Ovary (tissue), 9 donors: ENCODE measurements around the gene GPN2. TPM values are rescaled to one million over a fixed set of nuclear protein-coding genes. Genes with fewer than 3 reads are reported as not detected.

ENCODE experiments used
- DNase-seq, 5 donors: peaks; one replicate each; pipeline ENCODE4 v3.0.0-alpha.2; 2019 to 2020
- H3K27ac ChIP-seq, 2 donors: fragments of 200-600 bp; one replicate each; pipeline versions ENCODE4 v1.5.1 to v1.8.0; 2019 to 2022
- H3K27me3 ChIP-seq: fragments of 200-600 bp; one replicate; pipeline ENCODE4 v1.8.0; 2022
- H3K36me3 ChIP-seq: fragments of 200-600 bp; sonication (generic); one replicate; pipeline ENCODE4 v1.5.1; 2019
- H3K4me1 ChIP-seq: one replicate; pipeline ENCODE4 v1.8.1; 2013; ENCODE audit warnings: mild to moderate bottlenecking, moderate library complexity; ENCODE audit not compliant: insufficient read depth
- H3K4me3 ChIP-seq: fragments of 200-600 bp; sonication (generic); one replicate; pipeline ENCODE4 v1.5.1; 2017
- H3K9me3 ChIP-seq, 2 donors: fragments of 200-600 bp in 1 of 2; sonication (generic) in 1 of 2; one replicate each; pipeline versions ENCODE4 v1.5.1 to v1.8.1; 2013 to 2019; ENCODE audit warnings: mild to moderate bottlenecking in 1 of 2, moderate library complexity in 1 of 2
- EP300 ChIP-seq: sonication (generic); formaldehyde crosslinking; IDR thresholded peaks from one replicate; pipeline ENCODE4 v1.6.1; 2017; ENCODE audit warnings: antibody characterized with exemption
- POLR2A ChIP-seq: fragments of 450-650 bp; IDR thresholded peaks from one replicate; pipeline ENCODE4 v1.6.1; 2017; ENCODE audit warnings: antibody characterized with exemption, mild to moderate bottlenecking, moderate library complexity
- WGBS, 3 donors: extraction: QIAGEN DNeasy Blood & Tissue Kit in 1 of 3; methylation state at CpG; one replicate each; pipeline versions ENCODE4 v1.1.5 to v1.1.7; 2013 to 2017; 5-methylcytosine and 5-hydroxymethylcytosine counted together
- intact Hi-C, 4 donors: fragments of 100-400 bp; cut with DNase I; formaldehyde crosslinking; loops; one replicate each; pipeline versions ENCODE4 v1.11.0 to v1.15.1; 2022 to 2023
- polyA plus RNA-seq, 2 donors: library from polyadenylated mRNA; stranded (reverse); fragments of 200-250 nt in 1 of 2; fragments of 350-450 nt in 1 of 2; fragmentation: Illumina TruSeq in 1 of 2; extraction: RNeasy Lipid Tissue Mini Kit (QIAGEN cat#74804) in 1 of 2; gene quantifications; one replicate each; pipeline ENCODE4 v1.2.3, GENCODE V29; 2013 to 2014
- total RNA-seq, 7 donors: library from RNA; depleted of rRNA in 2 of 7; stranded (reverse); fragments of >200 nt in 2 of 7; fragmentation: NEBNext Ultra II Directional in 3 of 7; extraction: Animal tissue kit (Norgen Biotek cat#: 25700) in 3 of 7; gene quantifications; one replicate each; pipeline versions ENCODE4 v1.1.0 to v1.2.4, GENCODE V29; 2016 to 2023
- TF ChIP-seq, protein P1 (sequence below), 3 donors: fragments of 450-650 bp in 2 of 3; fragments of 200-600 bp in 1 of 3; IDR thresholded peaks; one replicate each; pipeline versions ENCODE4 v1.5.1 to v1.8.0; 2016 to 2022; ENCODE audit warnings: antibody characterized with exemption in 3 of 3, mild to moderate bottlenecking in 1 of 3
- donor health status: DM: no; HTN: no; CAD: no; lungs with moderate emphysema.
- donor health status: DM: no; HTN: no; CAD: no.
- donor health status: Bipolar disorder and iron deficiency.
- donor health status: DM: yes; HTN: yes; CAD: no.
- donor health status: DM: no; HTN: no; CAD: no.
- donor health status: DM: yes; HTN: yes; CAD: no.

The GPN2 gene
- total and polyA plus RNA-seq, 9 donors = 6.9 to 27.8 (median 20.4) TPM

DNA sequence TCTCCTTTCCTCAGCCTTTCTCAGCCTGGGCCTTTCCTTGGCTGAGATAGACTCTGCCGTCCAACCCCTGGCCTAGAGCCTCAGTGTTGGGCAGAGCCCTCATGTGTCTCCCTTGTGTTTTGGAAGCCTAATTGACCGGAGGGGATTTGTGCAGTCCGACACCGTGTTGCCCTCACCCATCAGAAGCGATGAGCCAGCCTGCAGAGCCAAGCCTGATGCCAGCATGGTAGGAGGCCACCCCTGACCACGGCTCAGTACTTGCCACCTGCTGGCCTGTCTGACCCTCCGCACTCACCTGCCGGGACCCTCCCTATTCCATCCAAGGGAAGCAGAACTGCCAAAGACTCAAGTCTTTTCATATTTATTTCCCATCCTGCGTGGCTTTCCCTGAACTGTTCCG lies 36.5 kb downstream of the GPN2 start:
- 88 to 92% (median 92%) methylated on average over 10 of the region's 10 CpGs for WGBS, 3 donors
- no peaks in the 10 kb centered on the region for H3K9me3 ChIP-seq
- H3K4me3 ChIP-seq = no peak overlapping the region
- H3K4me1 ChIP-seq = no peaks in the 10 kb centered on the region
- intact Hi-C loops = loop anchor here in 1 of 4 donors (1.0 kb wide), 1 partner anchor 25 kb away; no protein-coding TSS in a partner anchor
- no peak for TF ChIP-seq POLR2A
- TF ChIP-seq, protein P1, sequence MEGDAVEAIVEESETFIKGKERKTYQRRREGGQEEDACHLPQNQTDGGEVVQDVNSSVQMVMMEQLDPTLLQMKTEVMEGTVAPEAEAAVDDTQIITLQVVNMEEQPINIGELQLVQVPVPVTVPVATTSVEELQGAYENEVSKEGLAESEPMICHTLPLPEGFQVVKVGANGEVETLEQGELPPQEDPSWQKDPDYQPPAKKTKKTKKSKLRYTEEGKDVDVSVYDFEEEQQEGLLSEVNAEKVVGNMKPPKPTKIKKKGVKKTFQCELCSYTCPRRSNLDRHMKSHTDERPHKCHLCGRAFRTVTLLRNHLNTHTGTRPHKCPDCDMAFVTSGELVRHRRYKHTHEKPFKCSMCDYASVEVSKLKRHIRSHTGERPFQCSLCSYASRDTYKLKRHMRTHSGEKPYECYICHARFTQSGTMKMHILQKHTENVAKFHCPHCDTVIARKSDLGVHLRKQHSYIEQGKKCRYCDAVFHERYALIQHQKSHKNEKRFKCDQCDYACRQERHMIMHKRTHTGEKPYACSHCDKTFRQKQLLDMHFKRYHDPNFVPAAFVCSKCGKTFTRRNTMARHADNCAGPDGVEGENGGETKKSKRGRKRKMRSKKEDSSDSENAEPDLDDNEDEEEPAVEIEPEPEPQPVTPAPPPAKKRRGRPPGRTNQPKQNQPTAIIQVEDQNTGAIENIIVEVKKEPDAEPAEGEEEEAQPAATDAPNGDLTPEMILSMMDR (IDR thresholded peaks at IDR 0.05) = no peak
- no peak for TF ChIP-seq EP300
- H3K27ac ChIP-seq = no peak overlapping the region
- H3K36me3 ChIP-seq = no peaks in the 10 kb centered on the region
- no peaks in the 10 kb centered on the region for H3K27me3 ChIP-seq
- no peak for DNase-seq

DNA sequence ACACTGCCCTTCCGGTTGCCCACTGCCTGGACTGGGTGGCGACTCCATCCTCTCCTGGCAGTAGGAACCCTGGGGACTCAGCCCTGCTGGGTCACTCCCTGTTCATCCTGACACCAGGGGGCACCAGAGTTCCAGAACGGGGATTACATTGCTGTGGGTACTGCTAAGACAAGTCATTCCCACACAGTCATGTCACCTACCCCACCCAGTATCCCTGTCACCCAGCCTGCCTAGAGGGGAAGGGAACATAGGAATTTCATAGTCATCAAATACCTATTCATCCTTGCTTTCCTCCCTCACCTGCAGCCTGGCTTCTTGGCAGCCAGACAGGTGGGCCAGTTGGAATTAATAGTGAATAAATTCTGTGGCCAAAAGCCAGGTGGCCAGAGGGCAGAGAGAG lies 36.9 kb downstream of the GPN2 start:
- intact Hi-C loops = loop anchor here in 1 of 4 donors (1.0 kb wide), 1 partner anchor 25 kb away; no protein-coding TSS in a partner anchor
- Histone ChIP-seq H3K36me3 (no peaks in the 10 kb centered on the region), H3K4me3 (no peak overlapping the region), H3K9me3 (no peaks in the 10 kb centered on the region), H3K27ac (no peak overlapping the region), H3K27me3 (no peaks in the 10 kb centered on the region), H3K4me1 (no peaks in the 10 kb centered on the region)
- no peak for TF ChIP-seq EP300
- TF ChIP-seq, protein P1 (IDR thresholded peaks at IDR 0.05) = peak in 2 of 3 donors; percentile 62 to 68
- TF ChIP-seq POLR2A = no peak
- peak; percentile 66 to 86 (median 79) for DNase-seq
- 26 to 35% (median 34%) methylated on average over 3 of the region's 3 CpGs for WGBS, 3 donors

DNA sequence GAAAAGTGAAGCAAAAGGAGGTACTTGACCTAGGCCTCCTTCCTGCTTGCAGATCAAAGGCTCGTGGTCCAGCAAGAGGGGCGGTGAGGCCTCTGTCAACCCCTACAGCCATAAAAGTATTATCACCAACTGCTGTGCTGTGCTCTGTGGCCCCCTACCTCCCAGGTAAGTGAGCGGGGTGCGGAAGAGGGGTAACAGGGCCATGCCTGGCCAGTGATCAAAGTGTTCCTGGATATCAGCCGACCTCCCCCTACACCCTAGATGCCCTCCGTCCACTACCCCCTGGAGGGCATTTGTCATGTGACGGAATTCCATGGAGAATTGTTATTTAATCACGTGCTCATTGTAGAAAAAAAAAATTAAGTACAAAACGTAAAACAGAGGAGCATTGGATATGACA lies 37.4 kb downstream of the GPN2 start:
- intact Hi-C loops = loop anchor here in 1 of 4 donors (1.0 kb wide), 1 partner anchor 26 kb away; no protein-coding TSS in a partner anchor
- Histone ChIP-seq H3K27ac (no peak overlapping the region), H3K4me1 (no peaks in the 10 kb centered on the region), H3K4me3 (no peak overlapping the region), H3K9me3 (no peaks in the 10 kb centered on the region), H3K36me3 (no peaks in the 10 kb centered on the region), H3K27me3 (no peaks in the 10 kb centered on the region)
- DNase-seq = no peak
- 77 to 79% (median 79%) methylated on average over 9 of the region's 9 CpGs for WGBS, 3 donors
- no peak for TF ChIP-seq POLR2A
- TF ChIP-seq, protein P1 (IDR thresholded peaks at IDR 0.05) = no peak
- no peak for TF ChIP-seq EP300

DNA sequence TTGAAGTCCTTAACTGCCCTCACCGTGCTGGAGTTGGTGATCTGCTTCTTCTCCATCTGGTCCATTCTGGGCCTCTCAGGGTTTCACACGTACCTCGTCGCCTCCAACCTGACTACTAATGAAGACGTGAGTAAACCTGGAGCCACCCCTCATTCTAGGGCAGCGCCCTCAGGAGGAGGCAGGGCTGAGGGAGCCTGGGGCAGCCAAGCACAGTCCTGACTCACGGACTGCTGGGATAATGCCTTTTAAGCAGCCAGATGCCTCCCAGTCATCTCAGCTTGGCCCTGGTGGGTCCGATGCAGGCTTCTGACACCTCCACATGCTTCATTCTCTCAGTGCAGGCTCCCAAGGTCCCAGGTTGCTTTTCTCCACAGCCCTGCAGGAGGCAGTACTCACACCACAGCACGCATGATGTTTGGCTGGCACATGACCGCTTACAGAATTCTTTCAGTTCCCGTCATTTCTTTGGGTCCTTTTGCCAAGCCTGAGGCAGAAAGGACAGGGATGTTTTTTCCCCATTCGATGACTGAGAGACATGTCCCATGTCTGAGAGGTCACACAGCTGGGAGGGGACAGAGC lies 38.9 kb downstream of the GPN2 start:
- intact Hi-C loops = no loop called here
- no peak for TF ChIP-seq POLR2A
- TF ChIP-seq, protein P1 (IDR thresholded peaks at IDR 0.05) = no peak
- TF ChIP-seq EP300 = no peak
- 83 to 84% (median 83%) methylated on average over 12 of the region's 12 CpGs for WGBS, 3 donors
- Histone ChIP-seq H3K4me1 (no peaks in the 10 kb centered on the region), H3K27ac (no peak overlapping the region), H3K4me3 (no peak overlapping the region), H3K36me3 (no peaks in the 10 kb centered on the region), H3K27me3 (no peaks in the 10 kb centered on the region), H3K9me3 (no peaks in the 10 kb centered on the region)
- no peak for DNase-seq
